Colonic mucosa (tissue), 4 donors: Measurements from ENCODE around the gene URB2. TPM values are rescaled to one million over a fixed set of nuclear protein-coding genes. Genes with fewer than 3 reads are reported as not detected.

Experiments
- DNase-seq: peaks from one replicate; pipeline ENCODE4 v3.0.0-alpha.2; 2020
- H3K27ac ChIP-seq: fragments of 200-600 bp; one replicate; pipeline ENCODE4 v1.8.0; 2021
- H3K27me3 ChIP-seq: fragments of 200-600 bp; one replicate; pipeline ENCODE4 v1.8.0; 2021
- H3K36me3 ChIP-seq: fragments of 200-600 bp; one replicate; pipeline ENCODE4 v1.8.0; 2021
- H3K4me1 ChIP-seq: fragments of 200-600 bp; one replicate; pipeline ENCODE4 v1.8.0; 2021; ENCODE audit warnings: mild to moderate bottlenecking
- H3K4me3 ChIP-seq: fragments of 200-600 bp; one replicate; pipeline ENCODE4 v1.8.0; 2021
- H3K9ac ChIP-seq, 2 donors: one replicate each; pipeline ENCODE4 v1.7.0; 2013; ENCODE audit warnings: control low read depth in 2 of 2, low read depth in 2 of 2, low read length in 2 of 2
- H3K9me3 ChIP-seq: fragments of 200-600 bp; one replicate; pipeline ENCODE4 v1.8.0; 2021
- intact Hi-C: fragments of 100-400 bp; cut with DNase I; formaldehyde crosslinking; loops from one replicate; pipeline ENCODE4 v1.14.1; 2022
- total RNA-seq, 2 donors: library from RNA; stranded (reverse); fragmentation: NEBNext Ultra II Directional in 1 of 2; extraction: Animal tissue kit (Norgen Biotek cat#: 25700) in 1 of 2; gene quantifications; one replicate each; pipeline ENCODE4 v1.2.1, GENCODE V29; 2021
- TF ChIP-seq, protein P1 (sequence below): fragments of 200-600 bp; IDR thresholded peaks from one replicate; pipeline ENCODE4 v1.8.0; 2022; ENCODE audit warnings: antibody characterized with exemption, mild to moderate bottlenecking
- donor health status: healthy.
- donor health status: DM: no; HTN: no; CAD: no.
- donor health status: DM: no; HTN: no; CAD: no.

URB2 gene
- total RNA-seq, 2 donors from 2014 or later, result 5.7 to 10.0 TPM

DNA sequence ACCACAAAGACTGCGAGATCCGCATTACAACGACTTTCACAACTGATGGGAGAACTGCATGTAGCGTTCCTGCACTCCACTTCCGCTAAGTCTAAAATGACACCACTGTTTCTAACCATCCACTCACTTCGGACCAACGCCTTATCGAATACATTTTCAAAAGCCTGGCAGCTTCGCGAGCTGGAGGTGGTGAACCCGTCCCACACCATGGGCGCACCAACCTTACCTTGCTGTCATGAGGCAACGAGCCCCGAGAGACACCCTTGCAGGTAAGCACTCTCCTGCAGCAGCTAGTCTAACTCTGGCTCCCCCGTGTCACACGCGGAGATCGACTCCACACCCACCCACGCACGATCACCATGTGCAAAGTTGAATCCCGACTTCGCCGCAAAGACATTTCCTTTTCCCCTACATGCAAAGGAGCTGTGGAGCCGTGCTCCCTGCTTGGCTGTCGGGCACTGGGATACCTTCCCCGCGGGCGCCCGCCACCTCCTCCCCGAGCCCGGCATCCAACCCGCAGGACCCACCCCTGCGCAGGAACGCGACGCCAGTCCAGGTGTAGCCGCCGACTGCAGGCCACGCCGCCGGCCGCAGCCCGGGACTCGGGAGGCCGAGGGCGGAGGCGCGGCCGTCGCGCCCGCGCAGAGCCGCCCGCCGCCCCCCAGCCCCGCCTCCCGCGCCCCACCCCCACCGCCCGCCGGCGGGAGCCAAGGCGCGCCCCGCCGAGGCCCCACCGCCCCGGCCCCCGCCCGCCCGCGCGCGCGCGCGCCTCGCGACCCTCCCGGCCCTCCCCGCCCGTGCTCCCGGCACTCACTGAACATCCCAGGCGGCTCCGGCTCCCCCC lies 754 bp upstream of the URB2 start:
- Histone ChIP-seq H3K9me3 (no peaks in the 10 kb centered on the region), H3K4me1 (peaks cover 7% of the 10 kb centered on the region), H3K4me3 (peak overlapping the region; percentile 99), H3K27me3 (no peaks in the 10 kb centered on the region), H3K9ac (peak overlapping the region; percentile 77 to 84), H3K36me3 (no peaks in the 10 kb centered on the region), H3K27ac (peak overlapping the region; percentile 78)
- TF ChIP-seq, protein P1, sequence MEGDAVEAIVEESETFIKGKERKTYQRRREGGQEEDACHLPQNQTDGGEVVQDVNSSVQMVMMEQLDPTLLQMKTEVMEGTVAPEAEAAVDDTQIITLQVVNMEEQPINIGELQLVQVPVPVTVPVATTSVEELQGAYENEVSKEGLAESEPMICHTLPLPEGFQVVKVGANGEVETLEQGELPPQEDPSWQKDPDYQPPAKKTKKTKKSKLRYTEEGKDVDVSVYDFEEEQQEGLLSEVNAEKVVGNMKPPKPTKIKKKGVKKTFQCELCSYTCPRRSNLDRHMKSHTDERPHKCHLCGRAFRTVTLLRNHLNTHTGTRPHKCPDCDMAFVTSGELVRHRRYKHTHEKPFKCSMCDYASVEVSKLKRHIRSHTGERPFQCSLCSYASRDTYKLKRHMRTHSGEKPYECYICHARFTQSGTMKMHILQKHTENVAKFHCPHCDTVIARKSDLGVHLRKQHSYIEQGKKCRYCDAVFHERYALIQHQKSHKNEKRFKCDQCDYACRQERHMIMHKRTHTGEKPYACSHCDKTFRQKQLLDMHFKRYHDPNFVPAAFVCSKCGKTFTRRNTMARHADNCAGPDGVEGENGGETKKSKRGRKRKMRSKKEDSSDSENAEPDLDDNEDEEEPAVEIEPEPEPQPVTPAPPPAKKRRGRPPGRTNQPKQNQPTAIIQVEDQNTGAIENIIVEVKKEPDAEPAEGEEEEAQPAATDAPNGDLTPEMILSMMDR, result no peak
- intact Hi-C loops, result no loop called here
- peak; percentile 68 for DNase-seq

DNA sequence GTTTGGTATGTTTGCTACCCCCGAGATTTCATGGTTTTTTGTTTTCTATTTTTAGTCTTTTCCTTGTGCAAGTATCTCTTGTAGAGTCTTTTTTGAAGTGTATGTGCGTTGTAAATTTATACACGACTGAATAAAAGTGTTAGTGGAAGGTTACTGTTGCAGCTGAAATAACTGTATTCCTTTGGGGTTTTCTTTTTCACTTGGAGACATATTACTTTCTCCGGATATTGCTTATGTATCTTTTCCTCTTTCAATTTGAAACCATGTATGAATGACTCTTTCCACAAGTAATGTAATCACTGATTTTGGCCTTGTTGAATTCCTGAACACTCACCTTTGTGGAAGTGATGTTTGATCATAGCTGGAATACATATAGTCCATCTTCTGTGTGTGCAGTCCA lies 956 bp downstream of the URB2 start:
- Histone ChIP-seq H3K9ac (peak overlapping the region in 1 of 2 donors; percentile 80), H3K4me1 (peaks cover 7% of the 10 kb centered on the region), H3K36me3 (no peaks in the 10 kb centered on the region), H3K27ac (no peak overlapping the region), H3K9me3 (no peaks in the 10 kb centered on the region), H3K27me3 (no peaks in the 10 kb centered on the region), H3K4me3 (peak overlapping the region; percentile 99)
- intact Hi-C loops, result no loop called here
- TF ChIP-seq, protein P1, result no peak
- DNase-seq, result no peak

DNA sequence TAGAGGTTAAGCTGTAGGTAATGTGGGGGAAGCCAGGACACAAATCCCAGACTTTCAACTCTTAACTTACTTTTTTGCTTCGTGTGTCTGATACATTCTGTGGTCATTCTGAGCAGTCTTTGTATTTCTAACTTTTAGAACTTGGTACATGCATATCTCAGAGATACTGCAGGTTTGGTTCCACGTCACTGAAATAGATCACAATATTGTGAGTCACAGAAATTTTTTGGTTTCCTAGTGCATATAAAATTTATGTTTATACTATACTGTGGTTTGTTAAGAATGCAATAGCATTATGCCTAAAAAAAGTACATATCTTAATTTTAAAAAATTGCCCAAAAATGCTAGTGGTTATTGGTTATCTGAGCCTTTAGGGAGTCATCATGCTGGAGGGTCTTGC lies 3.2 kb downstream of the URB2 start:
- Histone ChIP-seq H3K27ac (no peak overlapping the region), H3K4me3 (no peak overlapping the region), H3K9ac (no peak overlapping the region), H3K36me3 (no peaks in the 10 kb centered on the region), H3K27me3 (no peaks in the 10 kb centered on the region), H3K4me1 (peaks cover 6% of the 10 kb centered on the region), H3K9me3 (no peaks in the 10 kb centered on the region)
- intact Hi-C loops, result no loop called here
- TF ChIP-seq, protein P1, result no peak
- no peak for DNase-seq

DNA sequence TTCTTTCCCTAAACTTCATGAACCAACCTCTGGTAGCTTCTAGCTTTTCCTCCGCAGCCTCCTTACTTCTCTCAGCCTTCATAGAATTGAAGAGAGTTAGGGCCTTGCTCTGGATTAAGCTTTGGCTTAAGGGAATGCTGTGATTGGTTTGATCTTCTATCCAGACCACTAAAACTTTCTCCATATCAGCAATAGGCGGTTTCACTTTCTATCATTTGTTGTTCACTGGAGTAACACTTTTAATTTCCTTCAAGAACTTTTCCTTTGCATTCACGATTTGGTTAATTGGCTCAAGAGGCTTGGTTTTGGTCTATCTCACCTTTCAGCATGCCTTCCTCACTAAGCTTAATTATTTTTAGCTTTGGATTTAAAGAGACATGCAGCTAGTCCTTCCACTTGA lies 5.1 kb downstream of the URB2 start:
- H3K27me3 ChIP-seq, result no peaks in the 10 kb centered on the region
- no peaks in the 10 kb centered on the region for H3K4me1 ChIP-seq
- H3K36me3 ChIP-seq, result peaks cover 7% of the 10 kb centered on the region
- intact Hi-C loops, result no loop called here
- no peak for DNase-seq
- no peak overlapping the region for H3K4me3 ChIP-seq
- no peak overlapping the region for H3K27ac ChIP-seq
- H3K9me3 ChIP-seq, result no peaks in the 10 kb centered on the region
- TF ChIP-seq, protein P1, result no peak
- H3K9ac ChIP-seq, result no peak overlapping the region

DNA sequence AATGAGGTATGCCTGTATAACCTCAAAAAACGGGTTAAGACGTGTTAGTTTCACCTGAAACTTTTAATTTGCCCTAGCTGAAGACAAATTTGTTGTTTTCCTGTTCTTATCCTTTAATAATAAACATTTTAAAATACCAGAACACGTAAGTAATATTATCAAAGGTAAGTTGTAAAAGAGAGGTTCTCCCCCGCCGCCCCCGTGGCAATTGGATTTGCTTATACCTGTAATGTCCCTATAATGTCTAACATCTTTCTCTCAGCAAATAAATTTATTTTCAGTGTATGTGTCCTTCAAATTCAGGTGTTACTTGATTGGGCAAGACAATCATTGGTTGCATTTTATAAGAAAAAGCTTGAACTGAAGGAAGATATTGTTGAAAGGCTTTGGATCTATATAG lies 5.9 kb downstream of the URB2 start:
- DNase-seq, result no peak
- TF ChIP-seq, protein P1, result no peak
- Histone ChIP-seq H3K9me3 (no peaks in the 10 kb centered on the region), H3K36me3 (peaks cover 7% of the 10 kb centered on the region), H3K27me3 (no peaks in the 10 kb centered on the region), H3K4me1 (no peaks in the 10 kb centered on the region), H3K4me3 (no peak overlapping the region), H3K9ac (no peak overlapping the region), H3K27ac (no peak overlapping the region)
- intact Hi-C loops, result no loop called here
